Measurements from ENCODE around the gene MICALL2.

MICALL2 gene

GRCh38 chr7:1458683-1459511, at the start of gene MICALL2:
Gene MICALL2 (minus strand): TSS chr7:1459470. CDS start chr7:1459326, 144 bp downstream.
- peak; percentile 15 for DNase-seq (ENCODE audit: low read depth)

DNA sequence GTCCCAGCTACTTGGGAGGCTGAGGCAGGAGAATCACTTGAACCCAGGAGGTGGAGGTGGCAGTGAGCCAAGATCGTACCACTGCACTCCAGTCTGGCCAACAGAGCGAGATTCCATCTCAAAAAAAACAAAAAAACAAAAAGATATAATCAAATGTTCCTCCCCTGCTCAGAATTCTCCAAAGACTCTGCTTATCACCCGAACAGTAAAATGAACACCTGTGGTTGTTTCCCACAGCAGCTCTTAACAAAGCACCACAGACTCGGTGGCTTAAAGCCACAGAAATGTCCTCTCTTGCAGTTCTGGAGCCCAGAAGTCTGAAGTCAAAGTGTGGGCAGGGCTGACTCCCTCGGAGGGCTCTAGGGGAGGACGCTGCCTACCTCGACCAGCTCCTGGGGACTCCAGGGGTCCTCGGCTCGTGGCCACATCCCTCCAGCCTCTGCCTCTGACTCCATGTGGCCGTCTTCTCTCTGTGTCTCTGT, 49.0 kb upstream of the MICALL2 start:
- DNase-seq (ENCODE audit: low read depth) = no peak

DNA sequence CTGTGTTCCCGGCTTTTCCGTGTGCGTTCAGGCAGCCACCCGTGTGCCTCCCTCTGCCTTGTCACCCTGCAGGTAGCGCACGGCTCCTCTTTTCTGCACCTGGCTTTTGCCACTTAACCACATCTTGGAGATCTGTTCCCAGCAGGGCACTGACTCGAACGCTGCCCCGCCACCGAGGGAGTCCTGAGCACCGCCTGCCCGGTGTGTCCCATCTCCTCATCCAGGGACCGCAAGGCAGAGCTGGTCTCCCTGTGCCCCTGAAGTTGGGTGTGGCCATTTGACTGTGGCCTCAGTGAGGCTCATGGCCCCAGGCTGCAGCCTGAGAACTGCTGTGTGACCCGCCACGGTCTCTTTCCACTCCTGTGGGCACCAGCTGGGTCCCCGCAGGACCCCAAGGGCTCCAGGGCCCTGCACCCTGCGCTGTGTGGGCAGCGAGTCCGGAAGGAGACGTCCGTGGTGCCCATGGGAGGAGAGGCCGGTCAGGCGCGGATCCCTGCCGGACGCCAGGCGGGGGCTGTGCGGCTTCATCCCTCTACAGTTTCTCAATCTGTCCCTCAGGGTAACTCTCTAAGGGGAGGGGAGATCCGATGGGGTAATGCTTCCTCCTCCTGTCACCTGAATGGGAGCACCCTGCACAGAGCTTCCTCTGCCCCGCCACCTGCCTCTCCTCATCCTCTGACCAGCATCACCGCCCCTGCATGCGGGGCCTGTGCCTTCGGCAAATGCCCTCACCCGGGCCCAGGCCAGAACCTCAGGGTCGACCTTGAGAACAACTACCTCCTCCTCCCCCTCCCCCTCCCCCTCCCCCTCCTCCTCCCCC, 46.7 kb upstream of the MICALL2 start:
- no peak for DNase-seq (ENCODE audit: low read depth)

DNA sequence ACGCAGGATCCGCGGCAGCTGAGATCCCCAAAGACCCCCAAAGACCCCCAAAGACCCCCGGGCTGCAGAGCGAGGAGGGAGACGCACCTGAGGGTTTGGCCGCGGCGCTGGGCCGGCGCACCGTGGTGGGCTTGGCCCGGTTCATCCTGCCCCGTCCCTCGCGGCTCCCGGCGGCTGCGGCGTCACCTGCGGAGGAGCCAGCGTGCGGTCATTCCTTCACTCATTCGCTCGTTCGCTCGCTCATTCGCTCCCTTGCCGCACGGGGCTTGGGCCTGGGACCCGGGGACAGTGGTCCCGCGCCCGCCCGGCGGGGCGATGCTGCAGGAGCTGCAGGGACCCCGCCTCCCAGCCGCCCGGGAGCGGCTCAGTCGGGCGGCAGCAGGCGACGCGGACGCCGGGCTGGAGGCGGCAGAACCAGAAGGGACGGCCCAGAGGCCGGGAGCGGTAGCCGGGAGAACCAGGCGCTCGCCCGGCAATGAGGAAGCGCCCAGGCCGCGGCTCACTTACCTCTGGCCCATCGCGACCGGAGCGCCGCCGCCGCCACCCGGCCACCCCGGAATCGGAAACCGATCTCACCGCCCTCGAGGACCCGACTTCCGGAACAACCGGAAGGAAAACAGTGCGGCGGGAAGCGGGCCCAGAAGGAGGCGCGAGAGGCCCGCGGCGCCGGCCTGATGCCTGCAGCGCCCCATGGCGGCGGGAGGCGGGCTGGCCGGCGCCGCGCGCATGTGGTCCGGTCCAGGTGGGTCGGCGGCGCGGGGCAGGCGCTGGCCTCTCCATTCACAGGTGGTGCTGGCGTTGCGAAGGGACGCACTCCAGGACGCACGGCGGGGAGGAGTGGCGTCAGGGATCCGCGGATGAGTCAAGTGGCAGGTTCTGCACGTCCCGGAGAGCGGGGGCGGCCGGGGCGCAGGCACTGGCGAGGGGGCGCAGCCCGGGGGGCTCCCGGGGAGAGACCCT, 44.8 kb upstream of the MICALL2 start, which contains the start of gene INTS1:
TSS of gene INTS1 (minus strand) at position 574 of the 960 bp plus-strand sequence. CDS start at position 145, 429 bp downstream.
- peak; percentile 86 for DNase-seq (ENCODE audit: low read depth)

DNA sequence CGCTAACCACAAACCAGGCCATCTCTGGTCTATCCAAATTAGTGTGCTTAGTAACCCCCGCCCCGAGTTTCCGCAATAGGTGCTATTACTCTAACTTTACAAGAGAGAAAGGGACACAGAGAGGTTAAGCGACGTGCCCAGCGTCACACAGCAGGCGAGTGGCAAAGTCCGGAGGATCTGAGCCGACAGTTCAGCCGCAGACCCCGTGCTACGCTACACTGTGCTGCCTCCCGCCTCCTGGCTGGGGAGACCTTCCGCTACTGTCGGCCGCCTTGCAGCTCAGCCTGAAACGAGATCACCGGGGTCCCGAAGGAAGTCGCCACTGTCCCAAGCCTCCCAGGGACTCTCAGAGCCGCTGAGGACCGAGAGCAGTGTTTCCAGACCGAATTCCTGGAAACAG, 44.1 kb upstream of the MICALL2 start:
- DNase-seq (ENCODE audit: low read depth) = no peak

DNA sequence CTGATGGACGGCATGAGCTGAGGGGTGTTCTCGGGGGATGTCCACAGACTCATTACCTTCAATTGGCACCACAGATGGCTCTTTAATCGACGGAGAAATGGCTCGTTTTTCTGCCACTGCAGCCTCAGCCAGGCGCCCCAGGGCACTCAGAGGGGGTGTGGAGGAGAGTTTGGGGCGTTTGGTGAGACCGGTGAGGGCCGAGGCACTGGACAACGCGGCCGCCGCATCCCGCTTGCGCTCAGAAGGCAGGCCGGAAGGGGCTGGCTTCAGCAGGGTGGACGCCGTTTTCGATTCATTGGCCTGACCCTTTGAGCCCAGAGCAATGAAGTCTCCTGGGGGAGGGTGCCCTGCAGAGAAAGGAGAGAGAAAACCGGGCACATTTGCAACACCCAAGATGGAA, 43.6 kb upstream of the MICALL2 start:
- DNase-seq (ENCODE audit: low read depth) = no peak

- no peak for DNase-seq (ENCODE audit: low read depth)
Measured at GRCh38 chr7:1501487-1502270, 42.4 kb upstream of the MICALL2 start.

DNA sequence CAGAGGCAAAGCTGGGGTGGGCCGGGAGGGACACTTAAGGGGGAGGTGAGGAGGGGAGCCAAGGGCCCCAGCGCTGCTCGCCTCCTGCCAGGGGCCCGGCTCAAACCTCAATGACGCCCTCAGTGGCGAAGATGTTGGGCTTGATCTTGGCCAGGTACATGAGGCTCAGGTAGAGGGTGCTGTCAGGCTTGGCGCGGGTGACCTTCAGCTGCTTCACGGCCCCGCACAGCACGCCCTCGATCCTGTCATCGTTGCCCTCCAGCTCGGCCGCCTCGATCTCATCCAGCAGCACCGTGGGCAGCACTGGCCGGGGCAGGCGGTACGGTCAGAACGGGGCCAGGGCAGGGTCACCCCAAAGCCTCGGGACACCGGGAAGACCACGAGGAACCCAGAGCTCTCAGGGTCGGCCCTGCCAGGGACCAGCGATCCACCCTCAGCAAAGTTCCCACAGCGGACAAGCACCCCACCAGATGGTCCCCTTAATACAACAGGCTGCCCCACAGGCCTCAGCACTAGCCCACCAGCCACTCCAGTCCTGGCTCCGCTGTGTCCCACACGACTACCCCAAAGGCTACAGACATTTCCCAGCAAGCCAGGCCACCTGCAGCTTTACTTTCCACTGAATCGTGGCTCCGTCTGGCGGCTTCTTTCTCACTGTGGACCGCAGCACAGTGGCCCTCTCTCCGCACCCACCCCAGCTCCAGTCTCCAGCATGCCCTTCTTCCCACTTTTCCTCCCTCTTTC, 41.0 kb upstream of the MICALL2 start:
- DNase-seq (ENCODE audit: low read depth) = no peak

DNA sequence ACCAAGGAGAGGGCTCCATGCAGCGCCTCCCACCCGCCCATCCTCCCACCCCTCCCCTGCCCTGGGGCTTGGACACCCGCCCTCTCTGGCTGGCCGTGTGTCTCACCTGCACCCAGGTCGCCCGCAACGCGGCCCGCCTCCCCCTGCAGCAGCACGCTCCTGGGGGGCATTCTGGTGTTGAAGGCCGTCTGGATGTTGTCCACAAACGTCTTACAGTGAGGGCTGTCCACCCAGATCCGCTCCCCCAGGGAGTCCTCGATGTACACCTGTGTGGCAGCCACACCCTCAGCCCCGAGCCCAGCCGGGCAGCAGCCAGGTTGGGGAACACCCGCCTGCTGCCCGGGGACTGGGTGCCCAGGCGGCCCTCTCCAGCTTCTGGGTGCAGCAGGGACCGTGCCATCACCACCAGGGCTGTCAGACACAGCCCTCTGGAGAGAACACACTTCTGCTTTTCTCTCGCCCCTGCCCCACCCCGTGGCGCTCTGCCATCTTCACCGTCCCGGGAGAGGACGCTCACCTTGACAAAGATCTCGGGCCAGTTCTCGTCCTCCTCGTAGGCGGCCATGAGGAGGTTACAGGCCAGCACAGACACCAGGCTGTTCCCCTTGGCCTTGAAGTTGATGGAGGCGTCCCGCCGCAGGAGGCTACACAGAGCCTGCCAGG, 40.2 kb upstream of the MICALL2 start:
- DNase-seq (ENCODE audit: low read depth) = no peak

- no peak for DNase-seq (ENCODE audit: low read depth)
Measured at GRCh38 chr7:1498370-1499305, 39.4 kb upstream of the MICALL2 start.

- DNase-seq (ENCODE audit: low read depth) = no peak
Measured at GRCh38 chr7:1497293-1497927, 38.1 kb upstream of the MICALL2 start.

DNA sequence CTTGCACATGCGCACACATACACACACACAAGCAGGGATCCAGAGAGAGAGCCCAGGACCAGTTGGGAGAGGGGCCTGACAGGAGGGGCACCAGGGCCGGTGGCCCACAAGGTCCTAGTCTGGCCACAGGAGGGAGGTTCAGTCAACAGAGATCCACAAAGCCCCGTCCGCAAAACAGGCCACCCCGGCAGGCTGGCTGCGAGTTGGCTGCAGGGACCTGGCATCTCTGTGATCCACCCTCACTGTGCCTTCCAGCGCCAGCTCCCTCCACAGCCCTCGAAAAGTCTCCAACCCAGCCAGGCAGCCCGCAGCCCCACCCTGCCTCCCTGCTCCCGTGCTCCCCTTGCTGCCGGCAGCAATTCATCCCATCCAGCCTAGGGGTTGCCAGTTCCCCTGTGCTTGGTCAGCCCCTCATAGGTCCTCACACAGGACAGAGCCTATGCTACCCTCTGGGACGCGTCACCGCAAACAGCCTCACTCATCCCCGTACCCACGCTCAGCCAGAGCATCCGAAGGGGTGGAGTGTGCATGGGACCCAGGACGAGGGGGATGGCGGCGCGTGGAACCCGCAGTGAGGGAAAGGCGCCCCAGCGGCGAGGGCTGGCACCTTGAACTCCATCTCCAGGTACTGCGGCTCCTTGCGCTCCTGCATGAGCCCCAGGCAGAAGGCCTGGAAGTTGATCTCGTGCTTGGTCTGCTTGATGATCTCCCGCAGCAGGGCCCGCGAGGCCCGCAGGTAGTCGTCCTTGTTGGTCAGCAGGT, 37.4 kb upstream of the MICALL2 start:
- no peak for DNase-seq (ENCODE audit: low read depth)

- DNase-seq (ENCODE audit: low read depth) = no peak
Measured at GRCh38 chr7:1495564-1496242, 36.4 kb upstream of the MICALL2 start.

- no peak for DNase-seq (ENCODE audit: low read depth)
Measured at GRCh38 chr7:1494866-1495563, 35.7 kb upstream of the MICALL2 start.

- no peak for DNase-seq (ENCODE audit: low read depth)
Measured at GRCh38 chr7:1494447-1494846, 35.2 kb upstream of the MICALL2 start.

GRCh38 chr7:1493571-1493970, 34.3 kb upstream of the MICALL2 start:
- DNase-seq (ENCODE audit: low read depth) = no peak

Measured in activated T-helper 1 cell treated with Interleukin-2 at 50 U/mL for 16 hours (primary cell).